Measurements from ENCODE around the gene ERGIC1. TPM values are rescaled to one million over a fixed set of nuclear protein-coding genes. Genes with fewer than 3 reads are reported as not detected.
A peak's percentile ranks its signal among the peaks of the same experiment; 100 is the strongest.

Gene ERGIC1
- total RNA-seq, 4 donors from 2014 or later = 50.9 to 83.0 (median 65.5) TPM

DNA sequence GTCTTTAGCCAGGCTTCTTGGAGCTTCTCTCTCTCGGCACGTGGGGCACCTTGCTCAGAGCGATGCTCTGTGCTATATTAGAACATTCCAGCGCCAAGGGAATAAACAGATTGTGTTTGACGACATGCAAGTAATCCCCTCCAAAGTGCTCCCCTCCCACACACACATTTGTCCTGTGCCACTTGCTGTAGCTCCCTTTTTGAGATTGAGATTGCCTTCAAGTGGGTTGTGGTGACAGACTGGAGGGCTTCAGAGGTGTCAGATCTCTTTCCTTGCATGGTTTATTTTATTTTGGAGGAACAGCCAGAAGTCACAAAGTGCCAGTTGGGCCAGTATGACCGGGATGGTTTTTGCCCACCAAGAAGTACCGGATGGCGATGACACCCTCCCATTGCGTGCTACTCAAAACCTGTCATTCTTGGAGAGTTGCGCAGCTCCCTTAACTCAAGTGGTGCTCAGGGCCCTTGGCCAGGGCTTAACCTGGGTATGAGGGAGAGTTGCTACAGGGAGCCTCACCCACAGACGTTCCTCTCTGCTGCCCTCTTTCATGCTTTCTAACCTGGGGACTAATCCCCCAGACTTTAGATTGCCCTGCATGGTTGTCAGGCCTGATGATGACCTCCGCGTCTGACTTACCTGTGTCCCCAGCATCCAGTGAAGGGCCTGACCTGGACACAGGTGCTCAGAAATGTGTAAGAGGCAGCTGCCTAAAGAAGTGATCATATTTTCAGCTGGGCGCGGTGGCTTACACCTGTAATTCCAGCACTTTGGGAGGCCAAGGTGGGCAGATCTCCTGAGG is 106.4 kb downstream of the ERGIC1 start:
- intact Hi-C loops (cut with DNase I) = loop anchor here (10.0 kb wide), 1 partner anchor 466 kb away; no protein-coding TSS in a partner anchor
- H3K9me3 ChIP-seq = no peaks in the 10 kb centered on the region
- H3K36me3 ChIP-seq = peaks cover 6 to 99% (median 19%) of the 10 kb centered on the region in 3 donors
- TF ChIP-seq, protein P1, sequence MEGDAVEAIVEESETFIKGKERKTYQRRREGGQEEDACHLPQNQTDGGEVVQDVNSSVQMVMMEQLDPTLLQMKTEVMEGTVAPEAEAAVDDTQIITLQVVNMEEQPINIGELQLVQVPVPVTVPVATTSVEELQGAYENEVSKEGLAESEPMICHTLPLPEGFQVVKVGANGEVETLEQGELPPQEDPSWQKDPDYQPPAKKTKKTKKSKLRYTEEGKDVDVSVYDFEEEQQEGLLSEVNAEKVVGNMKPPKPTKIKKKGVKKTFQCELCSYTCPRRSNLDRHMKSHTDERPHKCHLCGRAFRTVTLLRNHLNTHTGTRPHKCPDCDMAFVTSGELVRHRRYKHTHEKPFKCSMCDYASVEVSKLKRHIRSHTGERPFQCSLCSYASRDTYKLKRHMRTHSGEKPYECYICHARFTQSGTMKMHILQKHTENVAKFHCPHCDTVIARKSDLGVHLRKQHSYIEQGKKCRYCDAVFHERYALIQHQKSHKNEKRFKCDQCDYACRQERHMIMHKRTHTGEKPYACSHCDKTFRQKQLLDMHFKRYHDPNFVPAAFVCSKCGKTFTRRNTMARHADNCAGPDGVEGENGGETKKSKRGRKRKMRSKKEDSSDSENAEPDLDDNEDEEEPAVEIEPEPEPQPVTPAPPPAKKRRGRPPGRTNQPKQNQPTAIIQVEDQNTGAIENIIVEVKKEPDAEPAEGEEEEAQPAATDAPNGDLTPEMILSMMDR (IDR thresholded peaks at IDR 0.05) = no peak
- no peak for TF ChIP-seq POLR2A (IDR thresholded peaks at IDR 0.05)
- no peak overlapping the region for H3K27ac ChIP-seq
- DNase-seq = no peak
- H3K27me3 ChIP-seq = no peaks in the 10 kb centered on the region
- 87 to 91% methylated on average over 11 to 13 of the region's 15 CpGs for WGBS, 2 donors
- H3K4me1 ChIP-seq = no peaks in the 10 kb centered on the region
- H3K4me3 ChIP-seq = no peak overlapping the region

DNA sequence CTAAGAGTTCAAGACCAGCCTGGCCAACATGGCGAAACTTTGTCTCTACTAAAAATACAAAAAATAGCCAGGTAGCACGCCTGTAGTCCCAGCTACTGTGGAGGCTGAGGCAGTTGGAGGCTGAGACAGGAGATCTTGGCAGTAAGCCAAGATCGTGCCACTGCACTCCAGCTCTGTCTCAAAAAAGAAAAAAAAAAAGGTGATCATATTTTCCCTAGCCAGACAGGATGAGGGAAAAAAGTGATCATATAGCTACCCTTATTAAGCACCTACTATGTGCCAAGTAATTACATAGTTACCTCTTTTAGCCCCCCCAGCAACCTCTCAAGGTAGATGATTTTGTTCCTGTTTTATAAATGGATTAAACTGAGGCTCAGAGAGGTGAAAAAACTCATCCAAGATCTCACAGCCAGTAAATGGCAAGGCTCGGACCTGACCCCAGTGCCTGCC is 107.0 kb downstream of the ERGIC1 start:
- TF ChIP-seq POLR2A (IDR thresholded peaks at IDR 0.05) = no peak
- TF ChIP-seq, protein P1 (IDR thresholded peaks at IDR 0.05) = no peak
- DNase-seq = no peak
- intact Hi-C loops (cut with DNase I) = loop anchor here (10.0 kb wide), 1 partner anchor 466 kb away; no protein-coding TSS in a partner anchor
- Histone ChIP-seq H3K27me3 (no peaks in the 10 kb centered on the region), H3K9me3 (no peaks in the 10 kb centered on the region), H3K27ac (no peak overlapping the region), H3K4me3 (no peak overlapping the region), H3K4me1 (no peaks in the 10 kb centered on the region), H3K36me3 (peaks cover 7 to 99% (median 17%) of the 10 kb centered on the region in 3 donors)
- 48 to 70% methylated on average over 3 to 4 of the region's 4 CpGs for WGBS, 2 donors

DNA sequence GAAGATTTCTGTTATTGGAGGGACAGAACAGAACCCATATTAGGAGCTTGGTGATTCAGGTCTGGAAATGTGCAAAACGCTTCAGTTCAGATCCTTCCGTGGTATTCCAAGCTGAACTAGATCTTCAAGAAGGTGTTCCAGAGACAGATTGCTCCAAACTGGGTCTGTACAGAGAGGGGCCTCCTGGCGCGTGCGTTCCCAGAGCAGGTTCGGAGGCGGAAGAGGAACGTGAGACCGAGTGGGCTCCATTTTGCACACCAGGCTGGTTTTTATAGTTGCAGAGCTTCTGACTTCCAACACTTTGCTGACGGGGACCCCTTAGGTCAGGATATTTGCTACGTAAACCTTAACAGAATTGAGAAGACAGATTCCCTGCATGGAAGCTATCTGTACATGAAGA is 108.5 kb downstream of the ERGIC1 start:
- no peak for DNase-seq
- TF ChIP-seq, protein P1 (IDR thresholded peaks at IDR 0.05) = no peak
- TF ChIP-seq POLR2A (IDR thresholded peaks at IDR 0.05) = no peak
- WGBS, 2 donors = 95 to 100% methylated on average over 8 to 11 of the region's 11 CpGs
- no peaks in the 10 kb centered on the region for H3K9me3 ChIP-seq
- no peak overlapping the region for H3K27ac ChIP-seq
- H3K27me3 ChIP-seq = no peaks in the 10 kb centered on the region
- H3K4me1 ChIP-seq = no peaks in the 10 kb centered on the region
- H3K4me3 ChIP-seq = no peak overlapping the region
- intact Hi-C loops (cut with DNase I) = loop anchor here (10.0 kb wide), 1 partner anchor 468 kb away; no protein-coding TSS in a partner anchor
- peaks cover 12 to 97% (median 19%) of the 10 kb centered on the region in 3 donors for H3K36me3 ChIP-seq

DNA sequence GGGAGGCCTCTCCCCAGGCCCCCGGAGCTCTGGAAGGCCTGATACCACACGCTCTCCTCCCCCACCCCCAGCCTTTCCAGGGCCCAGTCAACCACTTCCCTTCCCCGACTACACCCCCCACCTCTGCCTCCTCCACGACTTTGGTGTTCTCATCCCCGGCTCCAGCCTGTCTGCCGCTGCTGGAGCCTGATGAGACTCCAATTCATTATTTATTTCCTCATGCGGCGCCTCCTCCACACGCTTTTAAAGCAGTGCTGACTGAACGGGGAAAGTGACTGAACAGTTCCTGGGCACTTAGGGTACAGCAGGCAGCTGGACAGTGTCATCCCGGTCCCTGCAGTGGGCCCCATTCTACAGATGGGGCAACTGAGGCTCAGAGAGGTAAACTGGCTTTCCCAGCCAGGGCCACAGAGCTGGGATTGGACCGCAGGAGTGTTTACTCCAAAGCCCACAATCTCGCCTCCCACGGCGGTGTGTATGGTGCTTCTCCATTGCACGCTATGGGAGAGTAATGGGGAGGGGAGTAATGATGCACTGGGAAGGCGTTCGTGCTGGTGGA is 109.3 kb downstream of the ERGIC1 start:
- Histone ChIP-seq H3K27ac (peak overlapping the region in 3 of 4 donors; percentile 31 to 47 (median 41)), H3K36me3 (peaks cover 6 to 97% (median 19%) of the 10 kb centered on the region in 3 donors), H3K4me3 (no peak overlapping the region), H3K27me3 (no peaks in the 10 kb centered on the region), H3K9me3 (no peaks in the 10 kb centered on the region), H3K4me1 (no peaks in the 10 kb centered on the region)
- TF ChIP-seq, protein P1 (IDR thresholded peaks at IDR 0.05) = no peak
- TF ChIP-seq POLR2A (IDR thresholded peaks at IDR 0.05) = no peak
- intact Hi-C loops (cut with DNase I) = loop anchor here (10.0 kb wide), 1 partner anchor 469 kb away; no protein-coding TSS in a partner anchor
- DNase-seq = no peak
- 82% methylated on average over 17 of the region's 18 CpGs; no CpG with 5 or more reads in 1 of the 2 donors for WGBS, 2 donors

DNA sequence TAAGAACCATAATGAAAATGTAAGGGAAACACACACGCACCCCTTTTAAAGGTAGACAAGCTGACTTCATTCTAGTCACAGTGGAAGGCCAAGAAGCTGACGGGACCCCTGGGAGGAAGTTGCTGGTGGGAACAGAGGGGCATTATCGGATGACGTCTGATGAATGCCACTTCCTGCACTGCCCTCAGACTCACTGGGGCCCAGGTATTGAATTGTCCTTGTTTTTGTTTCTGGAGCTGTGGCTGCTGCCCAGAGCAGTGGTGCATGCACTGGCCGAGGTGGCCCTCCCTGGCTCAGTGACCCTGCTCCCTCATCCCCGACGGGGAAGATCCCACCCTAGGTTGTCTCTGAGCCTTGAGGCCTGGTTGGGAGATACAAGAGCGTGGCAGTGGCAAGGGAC is 109.9 kb downstream of the ERGIC1 start:
- intact Hi-C loops (cut with DNase I) = loop anchor here (10.0 kb wide), 1 partner anchor 469 kb away; no protein-coding TSS in a partner anchor
- Histone ChIP-seq H3K4me3 (no peak overlapping the region), H3K4me1 (no peaks in the 10 kb centered on the region), H3K9me3 (no peaks in the 10 kb centered on the region), H3K36me3 (peaks cover 6 to 97% (median 19%) of the 10 kb centered on the region in 3 donors), H3K27me3 (no peaks in the 10 kb centered on the region), H3K27ac (peak overlapping the region in 2 of 4 donors; percentile 41 to 47)
- WGBS, 2 donors = 79 to 91% methylated on average over 6 to 8 of the region's 8 CpGs
- DNase-seq = no peak
- TF ChIP-seq, protein P1 (IDR thresholded peaks at IDR 0.05) = no peak
- TF ChIP-seq POLR2A (IDR thresholded peaks at IDR 0.05) = no peak

Measured in esophagus squamous epithelium (tissue), 5 donors.